ENCODE measurements around the gene RNF126. TPM values are rescaled to one million over a fixed set of nuclear protein-coding genes. Genes with fewer than 3 reads are reported as not detected.

The RNF126 gene
- total RNA-seq, 1 donor from 2014 or later, result 39.0 TPM

DNA sequence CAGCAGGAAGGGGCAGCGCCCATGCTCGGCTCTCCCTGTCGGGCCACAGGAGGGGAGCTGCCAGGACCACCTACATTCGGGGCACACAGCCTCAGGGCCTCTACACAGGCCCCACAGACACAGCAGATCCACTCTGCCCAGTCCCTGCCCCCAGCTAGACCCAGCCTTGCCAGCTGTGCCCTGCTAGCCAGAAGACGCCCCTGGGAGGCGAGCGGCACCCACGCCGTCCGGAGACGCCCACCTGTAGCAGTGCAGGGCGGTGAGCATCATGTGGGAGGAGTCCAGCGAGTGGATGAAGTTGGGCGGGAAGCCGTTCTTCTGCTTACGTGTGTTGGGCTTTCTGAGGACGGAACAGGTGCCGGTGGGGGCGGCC, 44.8 kb downstream of the RNF126 start:
- Histone ChIP-seq H3K4me1 (no peaks in the 10 kb centered on the region), H3K4me3 (no peak overlapping the region), H3K36me3 (peaks cover 50 to 60% of the 10 kb centered on the region in 2 donors), H3K27me3 (no peaks in the 10 kb centered on the region), H3K27ac (no peak overlapping the region), H3K9me3 (no peaks in the 10 kb centered on the region)
- no peak for DNase-seq (ENCODE audit: low spot score in 2 of 2)
- intact Hi-C loops (cut with DNase I), result no loop called here
- TF ChIP-seq, protein P1, sequence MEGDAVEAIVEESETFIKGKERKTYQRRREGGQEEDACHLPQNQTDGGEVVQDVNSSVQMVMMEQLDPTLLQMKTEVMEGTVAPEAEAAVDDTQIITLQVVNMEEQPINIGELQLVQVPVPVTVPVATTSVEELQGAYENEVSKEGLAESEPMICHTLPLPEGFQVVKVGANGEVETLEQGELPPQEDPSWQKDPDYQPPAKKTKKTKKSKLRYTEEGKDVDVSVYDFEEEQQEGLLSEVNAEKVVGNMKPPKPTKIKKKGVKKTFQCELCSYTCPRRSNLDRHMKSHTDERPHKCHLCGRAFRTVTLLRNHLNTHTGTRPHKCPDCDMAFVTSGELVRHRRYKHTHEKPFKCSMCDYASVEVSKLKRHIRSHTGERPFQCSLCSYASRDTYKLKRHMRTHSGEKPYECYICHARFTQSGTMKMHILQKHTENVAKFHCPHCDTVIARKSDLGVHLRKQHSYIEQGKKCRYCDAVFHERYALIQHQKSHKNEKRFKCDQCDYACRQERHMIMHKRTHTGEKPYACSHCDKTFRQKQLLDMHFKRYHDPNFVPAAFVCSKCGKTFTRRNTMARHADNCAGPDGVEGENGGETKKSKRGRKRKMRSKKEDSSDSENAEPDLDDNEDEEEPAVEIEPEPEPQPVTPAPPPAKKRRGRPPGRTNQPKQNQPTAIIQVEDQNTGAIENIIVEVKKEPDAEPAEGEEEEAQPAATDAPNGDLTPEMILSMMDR (IDR thresholded peaks at IDR 0.05), result no peak

GRCh38 chr19:617551-618246, 45.3 kb downstream of the RNF126 start:
- Histone ChIP-seq H3K27me3 (no peaks in the 10 kb centered on the region), H3K4me3 (no peak overlapping the region), H3K9me3 (no peaks in the 10 kb centered on the region), H3K36me3 (peaks cover 45 to 55% of the 10 kb centered on the region in 2 donors), H3K4me1 (no peaks in the 10 kb centered on the region), H3K27ac (no peak overlapping the region)
- intact Hi-C loops (cut with DNase I), result no loop called here
- no peak for DNase-seq (ENCODE audit: low spot score in 2 of 2)
- TF ChIP-seq, protein P1 (IDR thresholded peaks at IDR 0.05), result no peak

GRCh38 chr19:616747-617526, 46.1 kb downstream of the RNF126 start:
- DNase-seq (ENCODE audit: low spot score in 2 of 2), result no peak
- H3K4me3 ChIP-seq, result no peak overlapping the region
- TF ChIP-seq, protein P1 (IDR thresholded peaks at IDR 0.05), result no peak
- H3K27ac ChIP-seq, result no peak overlapping the region
- H3K9me3 ChIP-seq, result no peaks in the 10 kb centered on the region
- peaks cover 38 to 47% of the 10 kb centered on the region in 2 donors for H3K36me3 ChIP-seq
- intact Hi-C loops (cut with DNase I), result no loop called here
- no peaks in the 10 kb centered on the region for H3K27me3 ChIP-seq
- no peaks in the 10 kb centered on the region for H3K4me1 ChIP-seq

DNA sequence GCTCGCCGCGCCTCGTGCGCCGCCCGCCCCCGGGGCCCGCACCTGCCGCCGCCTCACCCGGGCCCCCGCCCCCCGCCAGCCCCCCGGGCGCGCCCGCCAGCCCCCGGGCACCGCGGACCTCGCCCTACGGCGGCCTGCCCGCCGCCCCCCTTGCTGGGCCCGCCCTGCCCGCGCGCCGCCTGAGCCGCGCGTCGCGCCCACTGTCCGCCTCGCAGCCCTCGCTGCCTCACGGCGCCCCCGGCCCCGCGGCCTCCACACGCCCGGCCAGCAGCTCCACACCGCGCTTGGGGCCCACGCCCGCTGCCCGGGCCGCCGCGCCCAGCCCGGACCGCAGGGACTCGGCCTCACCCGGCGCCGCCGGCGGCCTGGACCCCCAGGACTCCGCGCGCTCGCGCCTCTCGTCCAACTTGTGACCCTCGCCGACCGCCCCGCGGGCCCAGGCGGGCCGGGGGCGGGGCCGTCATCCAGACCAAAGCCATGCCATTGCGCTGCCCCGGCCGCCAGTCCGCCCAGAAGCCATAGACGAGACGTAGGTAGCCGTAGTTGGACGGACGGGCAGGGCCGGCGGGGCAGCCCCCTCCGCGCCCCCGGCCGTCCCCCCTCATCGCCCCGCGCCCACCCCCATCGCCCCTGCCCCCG, 46.8 kb downstream of the RNF126 start:
- TF ChIP-seq, protein P1 (IDR thresholded peaks at IDR 0.05), result no peak
- intact Hi-C loops (cut with DNase I), result no loop called here
- Histone ChIP-seq H3K4me1 (no peaks in the 10 kb centered on the region), H3K27ac (no peak overlapping the region), H3K4me3 (no peak overlapping the region), H3K27me3 (no peaks in the 10 kb centered on the region), H3K36me3 (peaks cover 36 to 41% of the 10 kb centered on the region in 2 donors), H3K9me3 (no peaks in the 10 kb centered on the region)
- no peak for DNase-seq (ENCODE audit: low spot score in 2 of 2)

- no peaks in the 10 kb centered on the region for H3K4me1 ChIP-seq
- TF ChIP-seq, protein P1 (IDR thresholded peaks at IDR 0.05), result no peak
- intact Hi-C loops (cut with DNase I), result no loop called here
- H3K9me3 ChIP-seq, result no peaks in the 10 kb centered on the region
- peaks cover 35 to 37% of the 10 kb centered on the region in 2 donors for H3K36me3 ChIP-seq
- DNase-seq (ENCODE audit: low spot score in 2 of 2), result no peak
- H3K4me3 ChIP-seq, result no peak overlapping the region
- no peak overlapping the region for H3K27ac ChIP-seq
- no peaks in the 10 kb centered on the region for H3K27me3 ChIP-seq
These were observed 47.4 kb downstream of the RNF126 start for GRCh38 chr19:615619-616018.

All from ascending aorta (tissue), 2 donors.